H1 (cell line): ENCODE results near the gene SPPL2A. TPM values are rescaled to one million over a fixed set of nuclear protein-coding genes. Genes with fewer than 3 reads are reported as not detected.

Experiments
- CTCF ChIA-PET: fragments of 300-600 bp; sonication (Branson Sonifier 250); formaldehyde crosslinking; loops from one replicate; lab custom pipeline; 2021; ENCODE audit not compliant: partially characterized antibody; lab: Charles Lee
- POLR2A ChIA-PET: fragments of 300-600 bp; sonication (Branson Sonifier 250); formaldehyde crosslinking; loops from one replicate; lab custom pipeline; 2021; ENCODE audit warnings: inconsistent platforms; ENCODE audit not compliant: partially characterized antibody; lab: Charles Lee
- DNase-seq, 2 experiments: peaks; one replicate each; pipeline versions ENCODE4 v3.0.0 to v3.0.0-alpha.2; 2010 to 2022; ENCODE audit warnings: low spot score in 2 of 2, low read depth in 1 of 2, mixed read lengths in 1 of 2
- FAIRE-seq: peaks from 2 replicates; lab custom pipeline; 2011; peaks lifted over from hg19 to GRCh38; lab: Jason Lieb, UNC
- H2AFZ ChIP-seq: 2 replicates; pipeline ENCODE4 v1.8.1; 2012; ENCODE audit warnings: low read length, inconsistent platforms
- H2AK5ac ChIP-seq: 2 replicates; pipeline ENCODE4 v1.6.1; 2013; ENCODE audit warnings: low read depth, low read length
- H2BK120ac ChIP-seq: replicated peaks from 2 replicates; pipeline ENCODE3; 2013; ENCODE audit warnings: low read depth, low read length, inconsistent platforms
- H2BK12ac ChIP-seq: 2 replicates; pipeline ENCODE4 v1.6.1; 2013; ENCODE audit warnings: low read depth, low read length
- H2BK15ac ChIP-seq: 2 replicates; pipeline ENCODE4 v1.6.1; 2013; ENCODE audit warnings: low read length
- H2BK20ac ChIP-seq: 2 replicates; pipeline ENCODE4 v1.6.1; 2013; ENCODE audit warnings: low read length
- H2BK5ac ChIP-seq: 2 replicates; pipeline ENCODE4 v1.6.1; 2013; ENCODE audit warnings: low read depth, low read length
- H3K14ac ChIP-seq: 2 replicates; pipeline ENCODE4 v1.6.1; 2013; ENCODE audit warnings: inconsistent platforms; ENCODE audit not compliant: insufficient read length
- H3K18ac ChIP-seq: 2 replicates; pipeline ENCODE4 v1.6.1; 2013; ENCODE audit warnings: low read length; ENCODE audit errors: extremely low read depth
- H3K23ac ChIP-seq: 2 replicates; pipeline ENCODE4 v1.6.1; 2013; ENCODE audit warnings: inconsistent platforms; ENCODE audit not compliant: insufficient read length
- H3K23me2 ChIP-seq: 2 replicates; pipeline ENCODE4 v1.6.1; 2013; ENCODE audit warnings: low read depth, low read length
- H3K27ac ChIP-seq: 2 replicates; pipeline ENCODE4 v1.6.1; 2011; ENCODE audit warnings: low read depth, low read length, inconsistent platforms
- H3K27me3 ChIP-seq, 4 experiments: replicated peaks in 1 of 4; 1 replicate in 1 of 4; 2 replicates in 3 of 4; pipeline versions ENCODE4 v1.6.1 to v1.8.1; 2011 to 2013; ENCODE audit warnings: low read length in 3 of 4, mild to moderate bottlenecking in 3 of 4, inconsistent platforms in 2 of 4, mixed read lengths in 2 of 4, moderate library complexity in 1 of 4; ENCODE audit not compliant: control insufficient read depth in 3 of 4, insufficient read depth in 3 of 4; ENCODE audit errors: extremely low read depth in 1 of 4
- H3K36me3 ChIP-seq, 4 experiments: 2 replicates each; pipeline versions ENCODE4 v1.6.1 to v1.8.1; 2011 to 2013; ENCODE audit warnings: mild to moderate bottlenecking in 4 of 4, low read length in 3 of 4, moderate library complexity in 2 of 4, control low read depth in 1 of 4, inconsistent platforms in 1 of 4; ENCODE audit not compliant: insufficient read depth in 4 of 4, control insufficient read depth in 2 of 4
- H3K4ac ChIP-seq: replicated peaks from 2 replicates; pipeline ENCODE3; 2013; ENCODE audit warnings: low read length, low read depth, mixed read lengths, inconsistent platforms; ENCODE audit not compliant: insufficient read length
- H3K4me1 ChIP-seq, 4 experiments: replicated peaks in 1 of 4; 1 replicate in 1 of 4; 2 replicates in 3 of 4; pipeline versions ENCODE4 v1.6.1 to v1.8.1; 2011 to 2013; ENCODE audit warnings: low read length in 3 of 4, inconsistent platforms in 2 of 4, mixed read lengths in 1 of 4; ENCODE audit not compliant: insufficient read depth in 4 of 4, control insufficient read depth in 3 of 4
- H3K4me2 ChIP-seq, 2 experiments: 2 replicates each; pipeline versions ENCODE4 v1.6.1 to v1.8.1; 2011 to 2013; ENCODE audit warnings: low read depth in 2 of 2, low read length in 2 of 2, control low read depth in 1 of 2, inconsistent platforms in 1 of 2, mild to moderate bottlenecking in 1 of 2; ENCODE audit not compliant: insufficient read depth in 1 of 2
- H3K4me3 ChIP-seq, 4 experiments: fragments of 200-600, 300-600 bp in 1 of 4; sonication (generic), shearing (Covaris generic), sonication (Bioruptor Twin) in 1 of 4; 2 replicates each; pipeline versions ENCODE4 v1.5.1 to v1.8.1; 2011 to 2016; ENCODE audit warnings: low read length in 4 of 4, low read depth in 3 of 4, control low read depth in 2 of 4, inconsistent platforms in 2 of 4, mild to moderate bottlenecking in 2 of 4, mixed read lengths in 1 of 4, moderate library complexity in 1 of 4; ENCODE audit not compliant: insufficient read depth in 2 of 4; ENCODE audit errors: extremely low read depth in 1 of 4
- H3K56ac ChIP-seq: replicated peaks from 2 replicates; pipeline ENCODE3; 2013; ENCODE audit warnings: low read depth, mild to moderate bottlenecking, mixed read lengths, low read length, inconsistent platforms; ENCODE audit not compliant: insufficient read length
- H3K79me1 ChIP-seq: 2 replicates; pipeline ENCODE4 v1.6.1; 2013; ENCODE audit warnings: low read depth, low read length, control low read depth
- H3K79me2 ChIP-seq, 2 experiments: 2 replicates each; pipeline versions ENCODE4 v1.6.1 to v1.8.1; 2012 to 2013; ENCODE audit warnings: low read length in 2 of 2, mild to moderate bottlenecking in 2 of 2, inconsistent platforms in 1 of 2; ENCODE audit not compliant: insufficient read depth in 2 of 2, control insufficient read depth in 1 of 2
- H3K9ac ChIP-seq, 4 experiments: replicated peaks in 1 of 4; 1 replicate in 1 of 4; 2 replicates in 3 of 4; pipeline versions ENCODE4 v1.6.1 to v1.8.1; 2011 to 2013; ENCODE audit warnings: low read depth in 3 of 4, low read length in 3 of 4, control low read depth in 2 of 4, mild to moderate bottlenecking in 2 of 4, moderate library complexity in 2 of 4, inconsistent platforms in 1 of 4; ENCODE audit errors: extremely low read depth in 1 of 4
- H3K9me3 ChIP-seq, 2 experiments: 2 replicates each; pipeline versions ENCODE4 v1.6.1 to v1.8.1; 2012 to 2013; ENCODE audit warnings: mild to moderate bottlenecking in 2 of 2, moderate library complexity in 2 of 2, control low read depth in 1 of 2, inconsistent platforms in 1 of 2, low read depth in 1 of 2, low read length in 1 of 2, mixed read lengths in 1 of 2; ENCODE audit not compliant: insufficient read depth in 2 of 2
- H4K20me1 ChIP-seq, 2 experiments: replicated peaks in 1 of 2; 2 replicates each; pipeline versions ENCODE3 to v1.8.1; 2011 to 2013; ENCODE audit warnings: inconsistent platforms in 2 of 2, low read length in 2 of 2, mild to moderate bottlenecking in 1 of 2; ENCODE audit not compliant: insufficient read depth in 2 of 2, control insufficient read depth in 1 of 2
- H4K5ac ChIP-seq: 2 replicates; pipeline ENCODE4 v1.6.1; 2013; ENCODE audit warnings: low read length, low read depth, mixed read lengths, inconsistent platforms; ENCODE audit not compliant: insufficient read length
- H4K8ac ChIP-seq: 2 replicates; pipeline ENCODE4 v1.8.0; 2013; ENCODE audit warnings: mild to moderate bottlenecking, moderate library complexity, low read length, inconsistent platforms; ENCODE audit not compliant: insufficient read depth; ENCODE audit errors: extremely low read depth
- H4K91ac ChIP-seq: replicated peaks from 2 replicates; pipeline ENCODE3; 2013; ENCODE audit warnings: low read length, mixed read lengths, inconsistent platforms; ENCODE audit not compliant: insufficient read length
- ASH2L ChIP-seq: fragments of 200-600, 300-600 bp; sonication (generic); IDR thresholded peaks from one replicate; pipeline ENCODE4 v1.7.1; 2017; ENCODE audit warnings: low read length
- ATF2 ChIP-seq: IDR thresholded peaks from 2 replicates; pipeline ENCODE4 v1.6.1; 2012; ENCODE audit warnings: low read length, inconsistent platforms
- CREB1 ChIP-seq: IDR thresholded peaks from 2 replicates; pipeline ENCODE4 v1.6.1; 2012; ENCODE audit warnings: inconsistent platforms
- EP300 ChIP-seq, 2 experiments: IDR thresholded peaks; 1 replicate in 1 of 2; 2 replicates in 1 of 2; pipeline ENCODE4 v1.6.1; 2011 to 2012; ENCODE audit warnings: low read depth in 2 of 2, low read length in 2 of 2, mild to moderate bottlenecking in 2 of 2, borderline replicate concordance in 1 of 2, inconsistent platforms in 1 of 2, moderate library complexity in 1 of 2
- KDM5A ChIP-seq: fragments of 200-600 bp; IDR thresholded peaks from 2 replicates; pipeline ENCODE4 v1.7.1; 2012; ENCODE audit warnings: mild to moderate bottlenecking, low read length, inconsistent platforms, mixed read lengths
- MAFK ChIP-seq: IDR thresholded peaks from 2 replicates; pipeline ENCODE4 v1.6.1; 2012; ENCODE audit warnings: low read depth, mild to moderate bottlenecking, improper control_type of control experiment, low read length
- RAD21 ChIP-seq, 2 experiments: IDR thresholded peaks in 1 of 2; conservative IDR thresholded peaks in 1 of 2; 2 replicates each; pipeline ENCODE4 v1.6.1; 2011; ENCODE audit warnings: low read depth in 2 of 2, low read length in 2 of 2, improper control_type of control experiment in 1 of 2, inconsistent platforms in 1 of 2, mild to moderate bottlenecking in 1 of 2, moderate library complexity in 1 of 2
- SIX5 ChIP-seq: IDR thresholded peaks from 2 replicates; pipeline ENCODE4 v1.6.1; 2011; ENCODE audit warnings: mild to moderate bottlenecking, low read depth, low read length
- SP2 ChIP-seq: IDR thresholded peaks from 2 replicates; pipeline ENCODE4 v1.6.1; 2012; ENCODE audit warnings: mild to moderate bottlenecking, low read length, inconsistent platforms
- TBP ChIP-seq: IDR thresholded peaks from 2 replicates; pipeline ENCODE4 v1.6.1; 2011; ENCODE audit warnings: low read depth, low read length, improper control_type of control experiment
- TCF12 ChIP-seq: IDR thresholded peaks from 2 replicates; pipeline ENCODE4 v1.6.1; 2011; ENCODE audit warnings: low read depth, mild to moderate bottlenecking, low read length
- USF2 ChIP-seq: IDR thresholded peaks from 2 replicates; pipeline ENCODE4 v1.6.1; 2011; ENCODE audit warnings: low read length, improper control_type of control experiment
- WGBS, 2 experiments: shearing (Covaris generic) in 1 of 2; methylation state at CpG; one replicate each; pipeline versions ENCODE4 v1.1.6 to v1.1.7; 2013 to 2015; ENCODE audit warnings: low lambda C conversion rate in 2 of 2, mixed read lengths in 2 of 2, inconsistent platforms in 1 of 2, low coverage in 1 of 2, missing lambda C conversion rate in 1 of 2; ENCODE audit not compliant: insufficient replicate concordance in 2 of 2, insufficient coverage in 1 of 2, insufficient read length in 1 of 2; ENCODE audit errors: extremely low coverage in 1 of 2, missing lambda C conversion rate in 1 of 2; 5-methylcytosine and 5-hydroxymethylcytosine counted together
- polyA plus RNA-seq, 7 experiments: library from polyadenylated mRNA; depleted of rRNA in 3 of 7; stranded (reverse) in 5 of 7; unstranded in 2 of 7; fragments of >200 nt in 5 of 7; fragments of 200-250 nt in 2 of 7; gene quantifications; 1 replicate in 5 of 7; 2 replicates in 1 of 7; 4 replicates in 1 of 7; pipeline versions ENCODE4 v1.2.1 to v1.2.3, GENCODE V29; 2011 to 2013; ENCODE audit warnings: missing spikeins in 2 of 7, mixed read lengths in 2 of 7
- total RNA-seq: library from RNA; stranded (reverse); fragmentation: NEBNext Ultra II Directional; extraction: Animal tissue kit (Norgen Biotek cat#: 25700); gene quantifications from 2 replicates; pipeline ENCODE4 v1.2.1, GENCODE V29; 2021

SPPL2A gene
- total and polyA plus RNA-seq, 2 of the 8 experiments (the other 6 are each of a cell fraction or from before 2014, with no cell fraction given) = 15.6 to 52.9 TPM

GRCh38 chr15:50735156-50735555 lies 30.4 kb downstream of the SPPL2A start:
- Histone ChIP-seq H3K23me2 (no peaks in the 10 kb centered on the region), H3K9me3 (no peaks in the 10 kb centered on the region), H2BK12ac (no peak overlapping the region), H3K14ac (no peak overlapping the region), H3K4me1 (no peaks in the 10 kb centered on the region), H3K36me3 (peaks cover 0 to 14% (median 1%) of the 10 kb centered on the region in 4 experiments; a peak in 2 of 8 replicates), H2BK5ac (no peak overlapping the region), H3K56ac (no peak overlapping the region), H2BK15ac (no peak overlapping the region), H2BK120ac (no peak overlapping the region), H4K20me1 (no peaks in the 10 kb centered on the region), H4K5ac (no peak overlapping the region), H4K8ac (no peak overlapping the region), H2AK5ac (no peak overlapping the region), H3K79me2 (no peaks in the 10 kb centered on the region), H3K4me2 (no peak overlapping the region), H2AFZ (no peak overlapping the region), H3K23ac (no peak overlapping the region), H2BK20ac (no peak overlapping the region), H3K4me3 (no peak overlapping the region), H3K27ac (no peak overlapping the region), H3K9ac (no peak overlapping the region), H4K91ac (no peak overlapping the region), H3K27me3 (no peaks in the 10 kb centered on the region), H3K79me1 (no peaks in the 10 kb centered on the region), H3K18ac (no peak overlapping the region), H3K4ac (no peak overlapping the region)
- DNase-seq = no peak
- no peak for FAIRE-seq
- ChIA-PET CTCF (no interaction called here), POLR2A (no interaction called here)
- WGBS, 2 experiments = 86% methylated on average over 4 of the region's 4 CpGs; no CpG with 5 or more reads in 1 of the 2 experiments
- TF ChIP-seq USF2 (no peak), ASH2L (no peak), MAFK (no peak), KDM5A (no peak), TCF12 (no peak), RAD21 (IDR thresholded peaks at IDR 0.05 in 1 of 2, conservative IDR thresholded peaks at IDR 0.05 in 1 of 2; ENCODE audit: low read depth in 2 of 2, low read length in 2 of 2) (no peak), SIX5 (no peak), EP300 (IDR thresholded peaks at IDR 0.05; ENCODE audit: borderline replicate concordance in 1 of 2, low read depth in 2 of 2, low read length in 2 of 2) (no peak), SP2 (no peak), ATF2 (no peak), TBP (no peak), CREB1 (no peak)
